Gastroesophageal sphincter (tissue), 3 donors: ENCODE data around the gene SDHAF3.

Experiments
- EP300 ChIP-seq: sonication (generic); formaldehyde crosslinking; IDR thresholded peaks from one replicate; pipeline ENCODE4 v1.6.1; 2017; ENCODE audit warnings: antibody characterized with exemption, mild to moderate bottlenecking
- POLR2A ChIP-seq, 2 donors: fragments of 450-650 bp; IDR thresholded peaks; one replicate each; pipeline ENCODE4 v1.6.1; 2017; ENCODE audit warnings: antibody characterized with exemption in 2 of 2, mild to moderate bottlenecking in 2 of 2, moderate library complexity in 1 of 2
- POLR2AphosphoS5 ChIP-seq: sonication (generic); formaldehyde crosslinking; IDR thresholded peaks from one replicate; pipeline ENCODE4 v1.6.1; 2017; ENCODE audit warnings: antibody characterized with exemption
- TF ChIP-seq, protein P1 (sequence below), 4 experiments: fragments of 200-600 bp in 2 of 4; fragments of 450-650 bp in 2 of 4; sonication (generic) in 1 of 4; IDR thresholded peaks; one replicate each; pipeline ENCODE4 v1.5.1; 2017 to 2019; ENCODE audit warnings: antibody characterized with exemption in 4 of 4, mild to moderate bottlenecking in 2 of 4, moderate library complexity in 2 of 4

DNA sequence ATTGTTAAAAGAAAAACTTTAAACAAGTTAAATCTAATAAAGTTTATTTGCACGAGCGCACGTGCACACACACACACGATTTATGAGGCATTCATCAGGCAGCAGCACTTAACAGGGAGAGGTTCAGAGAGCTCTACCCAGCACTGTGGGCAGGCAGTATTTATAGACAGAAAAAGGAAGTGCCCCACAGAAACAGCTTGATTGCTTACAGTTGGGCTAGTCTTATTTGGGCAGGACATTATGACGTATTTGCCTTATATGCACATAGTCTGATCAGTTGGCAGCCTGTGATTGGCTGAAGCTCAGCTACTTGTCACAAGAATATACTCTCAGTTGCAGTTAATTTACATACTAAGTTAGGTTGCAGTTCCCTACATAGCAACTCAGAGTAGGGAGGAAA, 1.2 kb upstream of the SDHAF3 start:
- TF ChIP-seq, protein P1, sequence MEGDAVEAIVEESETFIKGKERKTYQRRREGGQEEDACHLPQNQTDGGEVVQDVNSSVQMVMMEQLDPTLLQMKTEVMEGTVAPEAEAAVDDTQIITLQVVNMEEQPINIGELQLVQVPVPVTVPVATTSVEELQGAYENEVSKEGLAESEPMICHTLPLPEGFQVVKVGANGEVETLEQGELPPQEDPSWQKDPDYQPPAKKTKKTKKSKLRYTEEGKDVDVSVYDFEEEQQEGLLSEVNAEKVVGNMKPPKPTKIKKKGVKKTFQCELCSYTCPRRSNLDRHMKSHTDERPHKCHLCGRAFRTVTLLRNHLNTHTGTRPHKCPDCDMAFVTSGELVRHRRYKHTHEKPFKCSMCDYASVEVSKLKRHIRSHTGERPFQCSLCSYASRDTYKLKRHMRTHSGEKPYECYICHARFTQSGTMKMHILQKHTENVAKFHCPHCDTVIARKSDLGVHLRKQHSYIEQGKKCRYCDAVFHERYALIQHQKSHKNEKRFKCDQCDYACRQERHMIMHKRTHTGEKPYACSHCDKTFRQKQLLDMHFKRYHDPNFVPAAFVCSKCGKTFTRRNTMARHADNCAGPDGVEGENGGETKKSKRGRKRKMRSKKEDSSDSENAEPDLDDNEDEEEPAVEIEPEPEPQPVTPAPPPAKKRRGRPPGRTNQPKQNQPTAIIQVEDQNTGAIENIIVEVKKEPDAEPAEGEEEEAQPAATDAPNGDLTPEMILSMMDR (IDR thresholded peaks at IDR 0.05) = no peak
- no peak for TF ChIP-seq POLR2A (IDR thresholded peaks at IDR 0.05)
- no peak for TF ChIP-seq POLR2AphosphoS5
- no peak for TF ChIP-seq EP300
